Mesenchymal stem cell (in vitro differentiated cells and primary cell): Measurements from ENCODE around the gene ZIC1.
A peak's percentile ranks its signal among the peaks of the same experiment; 100 is the strongest.

Experiments
- DNase-seq: peaks from one replicate; pipeline ENCODE4 v3.0.0-alpha.2; 2013
- H2AFZ ChIP-seq: one replicate; pipeline ENCODE4 v1.6.1; 2013; ENCODE audit warnings: low read depth, mild to moderate bottlenecking, control low read depth, inconsistent platforms, low read length, moderate library complexity
- H2AK5ac ChIP-seq: 2 replicates; pipeline ENCODE4 v1.6.1; 2013; ENCODE audit warnings: low read length, moderate library complexity, mild to moderate bottlenecking, inconsistent platforms; ENCODE audit not compliant: severe bottlenecking
- H2BK120ac ChIP-seq: one replicate; pipeline ENCODE4 v1.6.1; 2013; ENCODE audit warnings: low read depth, mild to moderate bottlenecking, inconsistent platforms, low read length, moderate library complexity
- H2BK12ac ChIP-seq, 2 experiments: one replicate each; pipeline ENCODE4 v1.6.1; 2013; ENCODE audit warnings: inconsistent platforms in 2 of 2, low read length in 2 of 2, mild to moderate bottlenecking in 2 of 2, moderate library complexity in 2 of 2, control low read depth in 1 of 2
- H2BK15ac ChIP-seq: one replicate; pipeline ENCODE4 v1.6.1; 2013; ENCODE audit warnings: mild to moderate bottlenecking, low read depth, inconsistent platforms; ENCODE audit not compliant: poor library complexity, severe bottlenecking
- H2BK5ac ChIP-seq: 2 replicates; pipeline ENCODE4 v1.6.1; 2013; ENCODE audit warnings: low read depth, mild to moderate bottlenecking, low read length, control low read depth, inconsistent platforms; ENCODE audit not compliant: poor library complexity, severe bottlenecking
- H3K14ac ChIP-seq, 2 experiments: one replicate each; pipeline ENCODE4 v1.6.1; 2013; ENCODE audit warnings: inconsistent platforms in 2 of 2, low read length in 2 of 2, control low read depth in 1 of 2, mild to moderate bottlenecking in 1 of 2, moderate library complexity in 1 of 2
- H3K18ac ChIP-seq, 2 experiments: one replicate each; pipeline ENCODE4 v1.6.1; 2013; ENCODE audit warnings: inconsistent platforms in 2 of 2, low read length in 2 of 2, control low read depth in 1 of 2, low read depth in 1 of 2, mild to moderate bottlenecking in 1 of 2
- H3K23ac ChIP-seq, 2 experiments: one replicate each; pipeline ENCODE4 v1.6.1; 2013; ENCODE audit warnings: inconsistent platforms in 2 of 2, low read length in 2 of 2, mild to moderate bottlenecking in 2 of 2, moderate library complexity in 2 of 2, control low read depth in 1 of 2
- H3K27ac ChIP-seq: 2 replicates; pipeline ENCODE4 v1.5.1; 2013; ENCODE audit warnings: mild to moderate bottlenecking, moderate library complexity, low read length, control low read depth, inconsistent platforms; ENCODE audit not compliant: poor library complexity, severe bottlenecking
- H3K27me3 ChIP-seq, 2 experiments: 2 replicates each; pipeline versions ENCODE4 v1.6.1 to v1.7.0; 2013; ENCODE audit warnings: low read length in 2 of 2, mild to moderate bottlenecking in 2 of 2, moderate library complexity in 2 of 2, control low read depth in 1 of 2, inconsistent platforms in 1 of 2; ENCODE audit not compliant: control insufficient read depth in 1 of 2, insufficient read depth in 1 of 2
- H3K36me3 ChIP-seq, 2 experiments: 2 replicates each; pipeline versions ENCODE4 v1.6.1 to v1.7.0; 2013; ENCODE audit warnings: low read length in 2 of 2, control low read depth in 1 of 2, inconsistent platforms in 1 of 2, low read depth in 1 of 2, mild to moderate bottlenecking in 1 of 2; ENCODE audit not compliant: insufficient read depth in 2 of 2, control insufficient read depth in 1 of 2
- H3K4ac ChIP-seq, 2 experiments: one replicate each; pipeline ENCODE4 v1.6.1; 2013; ENCODE audit warnings: inconsistent platforms in 2 of 2, low read length in 2 of 2, mild to moderate bottlenecking in 2 of 2, moderate library complexity in 2 of 2, control low read depth in 1 of 2, low read depth in 1 of 2
- H3K4me1 ChIP-seq: 2 replicates; pipeline ENCODE4 v1.6.1; 2013; ENCODE audit warnings: low read depth, low read length, control low read depth; ENCODE audit not compliant: control insufficient read depth, insufficient read depth
- H3K4me2 ChIP-seq: 2 replicates; pipeline ENCODE4 v1.6.1; 2013; ENCODE audit warnings: low read length, mild to moderate bottlenecking, inconsistent platforms; ENCODE audit not compliant: poor library complexity, severe bottlenecking
- H3K4me3 ChIP-seq, 2 experiments: 2 replicates each; pipeline versions ENCODE4 v1.5.1 to v1.7.0; 2013; ENCODE audit warnings: low read length in 2 of 2, mild to moderate bottlenecking in 2 of 2, control low read depth in 1 of 2, low read depth in 1 of 2; ENCODE audit not compliant: insufficient read depth in 1 of 2
- H3K79me1 ChIP-seq: replicated peaks from 2 replicates; pipeline ENCODE4 v1.6.1; 2013; ENCODE audit warnings: mild to moderate bottlenecking, control low read depth, low read length, inconsistent platforms; ENCODE audit not compliant: poor library complexity, severe bottlenecking
- H3K9ac ChIP-seq: 2 replicates; pipeline ENCODE4 v1.7.0; 2013; ENCODE audit warnings: mild to moderate bottlenecking, low read length, moderate library complexity
- H3K9me3 ChIP-seq: 2 replicates; pipeline ENCODE4 v1.7.0; 2013; ENCODE audit warnings: mild to moderate bottlenecking, low read length; ENCODE audit not compliant: control insufficient read depth
- H4K8ac ChIP-seq: one replicate; pipeline ENCODE4 v1.6.1; 2013; ENCODE audit warnings: inconsistent platforms, mild to moderate bottlenecking, low read length, moderate library complexity
- H4K91ac ChIP-seq: one replicate; pipeline ENCODE4 v1.6.1; 2013; ENCODE audit warnings: mild to moderate bottlenecking, low read length, inconsistent platforms
- WGBS: methylation state at CpG from one replicate; pipeline ENCODE4 v1.1.7; 2013; ENCODE audit warnings: mixed read lengths; 5-methylcytosine and 5-hydroxymethylcytosine counted together

ZIC1 gene

DNA sequence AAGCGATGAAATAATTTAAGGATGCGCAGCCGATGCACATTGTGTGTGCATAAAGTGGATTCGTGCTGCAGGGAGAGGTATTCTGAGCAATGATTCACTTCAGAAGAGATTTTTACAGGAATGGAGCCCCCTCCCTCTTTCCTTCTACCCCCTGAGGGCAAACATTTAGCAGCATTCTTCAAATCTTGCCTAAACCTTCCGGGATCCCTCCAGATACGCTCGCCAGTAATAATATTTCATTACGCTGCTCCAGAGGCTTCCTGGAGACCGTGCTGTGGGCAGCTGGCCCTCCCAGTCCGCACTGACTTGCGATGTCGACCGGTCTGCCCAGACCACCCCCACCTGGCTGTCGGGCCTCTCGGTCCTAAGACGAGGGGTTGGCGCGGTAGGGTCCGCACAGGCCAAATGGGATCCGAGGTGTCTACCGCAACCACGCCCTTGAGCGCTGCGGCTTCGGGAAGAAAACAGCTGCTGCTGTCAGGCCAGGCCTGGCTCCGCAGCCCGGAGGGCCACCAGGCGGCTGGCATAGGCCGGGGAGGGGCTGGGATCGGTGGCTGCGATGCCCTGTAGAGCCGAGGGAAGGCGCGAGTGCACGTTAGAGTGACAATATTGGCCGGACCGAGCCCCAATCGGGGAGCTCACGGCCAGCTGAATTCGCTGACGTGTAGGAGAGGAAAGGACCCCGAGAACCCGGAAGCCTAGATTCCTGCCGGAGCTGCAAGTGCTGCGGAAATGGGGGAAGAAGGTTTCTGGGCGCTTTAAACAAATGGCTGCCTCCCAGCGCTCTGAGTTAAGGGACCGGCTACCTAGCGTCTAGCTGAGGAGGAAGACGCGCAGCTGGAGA lies 17.2 kb upstream of the ZIC1 start:
- Histone ChIP-seq H4K8ac (no peak overlapping the region), H3K79me1 (peaks cover 6% of the 10 kb centered on the region), H2AK5ac (no peak overlapping the region), H3K36me3 (peaks cover 0 to 14% of the 10 kb centered on the region in 2 experiments), H3K14ac (no peak overlapping the region), H4K91ac (no peak overlapping the region), H2BK12ac (no peak overlapping the region), H3K4ac (no peak overlapping the region), H2BK15ac (no peak overlapping the region), H3K4me1 (peaks cover 16% of the 10 kb centered on the region), H2BK120ac (no peak overlapping the region), H3K4me3 (peak overlapping the region; percentile 63 to 76), H3K27ac (peak overlapping the region; percentile 96), H3K23ac (no peak overlapping the region), H2BK5ac (peak overlapping the region; percentile 76), H3K9ac (peak overlapping the region; percentile 54), H3K9me3 (peaks cover 6% of the 10 kb centered on the region), H3K27me3 (peaks cover 18 to 99% of the 10 kb centered on the region in 2 experiments), H3K18ac (no peak overlapping the region), H3K4me2 (peak overlapping the region; percentile 78), H2AFZ (no peak overlapping the region)
- WGBS, result 1% methylated on average over 48 of the region's 51 CpGs
- DNase-seq, result no peak

DNA sequence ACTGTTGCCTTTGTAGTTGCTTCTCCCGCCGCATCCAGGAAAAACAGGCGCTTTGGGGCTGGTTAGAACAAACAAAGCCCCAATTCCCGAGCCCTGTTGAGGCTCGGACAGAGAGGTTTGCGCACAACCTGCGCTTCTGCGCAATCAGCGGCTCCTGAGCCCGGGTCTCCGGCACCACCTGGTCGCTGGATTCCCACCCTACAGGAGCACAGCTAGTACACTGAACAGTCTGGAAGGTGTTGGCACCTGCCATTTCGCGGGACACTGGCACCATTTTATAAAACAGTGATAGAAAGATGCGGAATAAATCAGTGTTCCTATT lies 16.6 kb upstream of the ZIC1 start:
- H3K27me3 ChIP-seq, result peaks cover 16 to 99% of the 10 kb centered on the region in 2 experiments
- WGBS, result 0% methylated on average over 15 of the region's 15 CpGs
- H3K14ac ChIP-seq, result no peak overlapping the region
- H3K4ac ChIP-seq, result no peak overlapping the region
- H2AFZ ChIP-seq, result no peak overlapping the region
- no peak for DNase-seq
- H2BK15ac ChIP-seq, result no peak overlapping the region
- H4K91ac ChIP-seq, result no peak overlapping the region
- H3K9ac ChIP-seq, result peak overlapping the region; percentile 54
- peak overlapping the region; percentile 96 for H3K27ac ChIP-seq
- no peak overlapping the region for H2BK12ac ChIP-seq
- H3K36me3 ChIP-seq, result peaks cover 0 to 14% of the 10 kb centered on the region in 2 experiments
- peak overlapping the region; percentile 52 for H2AK5ac ChIP-seq
- peak overlapping the region; percentile 76 for H2BK5ac ChIP-seq
- H3K23ac ChIP-seq, result no peak overlapping the region
- H2BK120ac ChIP-seq, result no peak overlapping the region
- H3K4me2 ChIP-seq, result peak overlapping the region; percentile 78
- H3K4me1 ChIP-seq, result peaks cover 16% of the 10 kb centered on the region
- peaks cover 6% of the 10 kb centered on the region for H3K79me1 ChIP-seq
- peak overlapping the region; percentile 63 to 76 for H3K4me3 ChIP-seq
- no peak overlapping the region for H4K8ac ChIP-seq
- no peak overlapping the region for H3K18ac ChIP-seq
- peaks cover 6% of the 10 kb centered on the region for H3K9me3 ChIP-seq

GRCh38 chr3:147393261-147393942 lies 15.8 kb upstream of the ZIC1 start:
- peaks cover 23% of the 10 kb centered on the region for H3K4me1 ChIP-seq
- no peak overlapping the region for H2BK120ac ChIP-seq
- H3K9me3 ChIP-seq, result peaks cover 6% of the 10 kb centered on the region
- H3K23ac ChIP-seq, result no peak overlapping the region
- H4K91ac ChIP-seq, result no peak overlapping the region
- H2AFZ ChIP-seq, result no peak overlapping the region
- no peak overlapping the region for H3K14ac ChIP-seq
- H3K9ac ChIP-seq, result peak overlapping the region; percentile 66
- no peak overlapping the region for H3K4ac ChIP-seq
- no peak overlapping the region for H3K18ac ChIP-seq
- peaks cover 5% of the 10 kb centered on the region for H3K79me1 ChIP-seq
- DNase-seq, result no peak
- no peak overlapping the region for H2BK12ac ChIP-seq
- no peak overlapping the region for H2BK15ac ChIP-seq
- H3K4me2 ChIP-seq, result peak overlapping the region; percentile 73
- peaks cover 0 to 9% of the 10 kb centered on the region in 2 experiments for H3K36me3 ChIP-seq
- H3K27me3 ChIP-seq, result peaks cover 10 to 99% of the 10 kb centered on the region in 2 experiments
- H2AK5ac ChIP-seq, result peak overlapping the region; percentile 58
- H4K8ac ChIP-seq, result peak overlapping the region; percentile 28
- H2BK5ac ChIP-seq, result peak overlapping the region; percentile 97
- 2% methylated on average over 46 of the region's 54 CpGs for WGBS
- peak overlapping the region; percentile 95 for H3K27ac ChIP-seq
- peak overlapping the region; percentile 64 to 70 for H3K4me3 ChIP-seq
